Naive thymus-derived CD4-positive, alpha-beta T cell (primary cell): Measurements from ENCODE around the gene RTEL1. TPM values are rescaled to one million over a fixed set of nuclear protein-coding genes. Genes with fewer than 3 reads are reported as not detected.
"Not testable (repeated sequence)": the region's sequence is repeated elsewhere in the genome, so short reads cannot be mapped to it uniquely, and the experiment has no call there.

Source experiments
- ATAC-seq: fragments of 150-1000 bp; cut with Tn5 transposase; 2 replicates; pipeline ENCODE4 v1.10.0; 2021; ENCODE audit warnings: mild to moderate bottlenecking, moderate library complexity
- CTCF ChIA-PET: fragments of 350-600 bp; sonication (Branson Sonifier 250); formaldehyde crosslinking; loops from one replicate; lab custom pipeline; 2021; ENCODE audit warnings: antibody characterized with exemption; lab: Charles Lee
- POLR2A ChIA-PET: fragments of 350-600 bp; sonication (Branson Sonifier 250); formaldehyde crosslinking; loops from one replicate; lab custom pipeline; 2021; ENCODE audit warnings: antibody characterized with exemption, inconsistent platforms; lab: Charles Lee
- DNase-seq, 9 donors: peaks; one replicate each; pipeline versions ENCODE4 v3.0.0 to v3.0.0-alpha.2; 2020 to 2022; ENCODE audit warnings: mixed read lengths in 1 of 9
- H3K27ac ChIP-seq: one replicate; pipeline ENCODE4 v1.7.0; 2013; ENCODE audit warnings: mild to moderate bottlenecking, low read depth, low read length, moderate library complexity
- H3K27me3 ChIP-seq, 2 donors: one replicate each; pipeline ENCODE4 v1.7.0; 2013; ENCODE audit warnings: low read length in 2 of 2, mild to moderate bottlenecking in 2 of 2, moderate library complexity in 2 of 2; ENCODE audit not compliant: control insufficient read depth in 2 of 2, insufficient read depth in 2 of 2
- H3K36me3 ChIP-seq, 3 experiments: 1 replicate in 2 of 3; 2 replicates in 1 of 3; pipeline ENCODE4 v1.7.0; 2013; ENCODE audit warnings: low read length in 3 of 3, mild to moderate bottlenecking in 3 of 3, moderate library complexity in 1 of 3; ENCODE audit not compliant: insufficient read depth in 3 of 3, control insufficient read depth in 2 of 3
- H3K4me1 ChIP-seq, 2 donors: one replicate each; pipeline ENCODE4 v1.7.0; 2013; ENCODE audit warnings: low read length in 2 of 2, mild to moderate bottlenecking in 2 of 2, moderate library complexity in 1 of 2; ENCODE audit not compliant: control insufficient read depth in 2 of 2, insufficient read depth in 2 of 2
- H3K4me3 ChIP-seq: 2 replicates; pipeline ENCODE4 v1.7.0; 2013; ENCODE audit warnings: mild to moderate bottlenecking, low read length
- H3K9me3 ChIP-seq, 3 experiments: 1 replicate in 2 of 3; 2 replicates in 1 of 3; pipeline ENCODE4 v1.7.0; 2013; ENCODE audit warnings: low read length in 3 of 3; ENCODE audit not compliant: control insufficient read depth in 2 of 3
- H3K27ac Mint-ChIP-seq, 9 donors: one replicate each; pipeline ENCODE4 v1.8.0; 2020 to 2022; ENCODE audit warnings: mixed read lengths in 9 of 9, mild to moderate bottlenecking in 8 of 9, moderate library complexity in 5 of 9, inconsistent platforms in 2 of 9
- H3K27me3 Mint-ChIP-seq, 5 donors: one replicate each; pipeline ENCODE4 v1.8.0; 2021 to 2022; ENCODE audit warnings: mixed read lengths in 5 of 5, mild to moderate bottlenecking in 1 of 5
- H3K36me3 Mint-ChIP-seq, 5 donors: one replicate each; pipeline ENCODE4 v1.8.0; 2020 to 2022; ENCODE audit warnings: mixed read lengths in 5 of 5, mild to moderate bottlenecking in 3 of 5, inconsistent platforms in 1 of 5
- H3K4me1 Mint-ChIP-seq, 7 donors: one replicate each; pipeline ENCODE4 v1.8.0; 2020 to 2022; ENCODE audit warnings: mixed read lengths in 7 of 7, mild to moderate bottlenecking in 3 of 7, inconsistent platforms in 1 of 7
- H3K4me3 Mint-ChIP-seq, 10 donors: one replicate each; pipeline ENCODE4 v1.8.0; 2020 to 2022; ENCODE audit warnings: mild to moderate bottlenecking in 10 of 10, mixed read lengths in 10 of 10, moderate library complexity in 6 of 10, inconsistent platforms in 2 of 10
- H3K9me3 Mint-ChIP-seq, 11 donors: one replicate each; pipeline ENCODE4 v1.8.0; 2020 to 2022; ENCODE audit warnings: mixed read lengths in 11 of 11, mild to moderate bottlenecking in 4 of 11, inconsistent platforms in 1 of 11, moderate library complexity in 1 of 11
- intact Hi-C, 2 donors: fragments of 100-400 bp; cut with micrococcal nuclease; formaldehyde crosslinking; loops; one replicate each; pipeline ENCODE4 v1.15.1; 2023
- polyA plus RNA-seq, 2 donors: library from polyadenylated mRNA; unstranded; fragments of 300-500 nt; fragmentation: Illumina TruSeq; gene quantifications; one replicate each; pipeline ENCODE4 v1.2.3, GENCODE V29; 2021
- total RNA-seq, 6 experiments: library from RNA in 5 of 6; stranded (reverse) in 5 of 6; gene quantifications; 1 replicate in 5 of 6; 2 replicates in 1 of 6; pipeline ENCODE4 v1.2.3 and lab custom pipeline; 2021 to 2026

RTEL1 gene
- total and polyA plus RNA-seq, 7 experiments from 2014 or later: 1.9 to 47.2 (median 31.6) TPM

DNA sequence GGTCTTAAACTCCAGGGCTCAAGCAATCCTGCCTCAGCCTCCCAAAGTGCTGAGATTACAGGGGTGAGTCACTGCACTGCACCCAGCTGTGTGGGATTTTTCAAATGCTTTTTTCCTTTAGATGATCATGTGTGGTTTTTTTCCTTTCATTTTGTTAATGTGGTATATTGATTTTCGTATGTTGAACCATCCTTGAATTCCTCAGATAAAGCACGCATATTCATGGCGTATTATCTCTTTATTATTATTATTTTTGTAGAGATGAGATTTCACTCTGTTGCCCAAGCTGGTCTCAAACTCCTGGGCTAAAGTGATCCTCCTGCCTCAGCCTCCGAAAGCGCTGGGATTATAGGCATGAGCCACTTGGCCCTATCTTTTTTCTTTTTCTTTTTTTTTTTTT is 56.7 kb downstream of the RTEL1 start:
- no peak overlapping the region for H3K4me3 Mint-ChIP-seq
- peaks cover 0 to 22% (median 0%) of the 10 kb centered on the region in 3 experiments for H3K9me3 ChIP-seq
- peaks cover 29 to 59% (median 52%) of the 10 kb centered on the region in 7 donors for H3K4me1 Mint-ChIP-seq
- POLR2A ChIA-PET: interaction anchor here (1.7 kb wide), 1 partner anchor 24 kb away, joined by 4 read pairs; no protein-coding TSS in a partner anchor
- no peak overlapping the region for H3K27ac Mint-ChIP-seq
- intact Hi-C loops: no loop called here
- H3K27me3 Mint-ChIP-seq: no peaks in the 10 kb centered on the region
- peaks cover 24 to 80% (median 68%) of the 10 kb centered on the region in 5 donors for H3K36me3 Mint-ChIP-seq
- CTCF ChIA-PET: no interaction called here
- H3K4me1 ChIP-seq: peaks cover 7 to 8% of the 10 kb centered on the region in 2 donors
- peaks cover 5 to 69% (median 8%) of the 10 kb centered on the region in 3 experiments for H3K36me3 ChIP-seq
- H3K27ac ChIP-seq: no peak overlapping the region
- no peak for ATAC-seq
- no peaks in the 10 kb centered on the region for H3K27me3 ChIP-seq
- peaks cover 2 to 37% (median 17%) of the 10 kb centered on the region in 11 donors for H3K9me3 Mint-ChIP-seq
- no peak for DNase-seq
- H3K4me3 ChIP-seq: no peak overlapping the region

DNA sequence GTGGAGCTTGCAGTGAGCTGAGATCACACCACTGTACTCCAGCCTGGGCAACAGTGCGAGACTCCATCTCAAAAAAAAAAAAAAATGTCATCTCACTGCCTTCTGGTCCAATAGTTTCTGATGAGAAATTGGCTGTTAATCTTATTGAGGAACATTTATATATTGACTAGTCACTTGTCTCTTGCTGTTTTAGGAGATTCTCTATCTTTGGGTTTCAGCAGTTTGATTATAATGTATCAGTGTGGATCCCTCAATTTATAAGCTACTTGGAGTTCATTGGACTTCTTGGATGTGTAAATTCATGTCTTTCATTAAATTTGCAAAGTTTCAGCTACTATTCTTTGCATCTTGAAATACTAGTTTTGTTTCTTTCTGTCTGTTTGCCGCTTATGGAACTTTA is 60.9 kb downstream of the RTEL1 start:
- no peak overlapping the region for H3K27ac ChIP-seq
- Mint-ChIP-seq H3K4me3 (peak overlapping the region in 1 of 10 donors; percentile 56), H3K9me3 (peaks cover 2 to 41% (median 16%) of the 10 kb centered on the region in 11 donors), H3K36me3 (peaks cover 18 to 71% (median 54%) of the 10 kb centered on the region in 5 donors), H3K27me3 (no peaks in the 10 kb centered on the region), H3K27ac (peak overlapping the region in 3 of 9 donors; percentile 10 to 42 (median 22)), H3K4me1 (peaks cover 15 to 55% (median 43%) of the 10 kb centered on the region in 7 donors)
- H3K27me3 ChIP-seq: no peaks in the 10 kb centered on the region
- ATAC-seq (no peak), DNase-seq (no peak)
- intact Hi-C loops: no loop called here
- H3K9me3 ChIP-seq: peaks cover 0 to 22% (median 0%) of the 10 kb centered on the region in 3 experiments
- CTCF ChIA-PET: interaction anchor here (1.2 to 1.3 kb wide), 2 partner anchors 11 to 17 kb away, joined by 3 to 4 read pairs; partner anchors contain the start of genes ARFRP1, LIME1 and ZGPAT
- peaks cover 3 to 59% (median 5%) of the 10 kb centered on the region in 3 experiments for H3K36me3 ChIP-seq
- peaks cover 0 to 8% of the 10 kb centered on the region in 2 donors for H3K4me1 ChIP-seq
- POLR2A ChIA-PET: interaction anchor here (0.6 to 1.0 kb wide), 5 partner anchors 8 to 203 kb away, joined by 3 to 6 read pairs (median 3); partner anchors contain the start of genes ARFRP1 and ZGPAT
- no peak overlapping the region for H3K4me3 ChIP-seq

DNA sequence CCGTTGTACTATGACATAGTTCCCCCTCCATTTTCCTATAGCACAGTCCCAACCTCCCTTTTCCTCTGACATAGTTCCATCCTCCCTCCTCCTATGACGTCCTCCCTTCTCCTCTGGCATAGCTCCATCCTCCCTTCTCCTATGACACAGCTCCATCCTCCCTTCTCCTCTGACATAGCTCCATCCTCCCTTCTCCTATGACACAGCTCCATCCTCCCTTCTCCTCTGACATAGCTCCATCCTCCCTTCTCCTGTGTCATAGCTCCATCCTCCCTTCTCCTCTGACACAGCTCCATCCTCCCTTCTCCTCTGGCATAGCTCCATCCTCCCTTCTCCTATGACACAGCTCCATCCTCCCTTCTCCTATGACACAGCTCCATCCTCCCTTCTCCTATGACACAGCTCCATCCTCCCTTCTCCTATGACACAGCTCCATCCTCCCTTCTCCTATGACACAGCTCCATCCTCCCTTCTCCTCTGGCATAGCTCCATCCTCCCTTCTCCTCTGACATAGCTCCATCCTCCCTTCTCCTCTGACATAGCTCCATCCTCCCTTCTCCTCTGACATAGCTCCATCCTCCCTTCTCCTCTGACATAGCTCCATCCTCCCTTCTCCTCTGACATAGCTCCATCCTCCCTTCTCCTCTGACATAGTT is 65.0 kb downstream of the RTEL1 start:
- H3K4me3 ChIP-seq, intact Hi-C loops, H3K4me3 Mint-ChIP-seq, ATAC-seq, H3K27me3 Mint-ChIP-seq, DNase-seq, H3K27ac ChIP-seq, H3K27me3 ChIP-seq, H3K9me3 ChIP-seq: not testable (repeated sequence)
- Mint-ChIP-seq H3K27ac (peak overlapping the region in 3 of 9 donors; percentile 2 to 59 (median 45)), H3K36me3 (peaks cover 18 to 61% (median 39%) of the 10 kb centered on the region in 5 donors), H3K9me3 (peaks cover 4 to 34% (median 13%) of the 10 kb centered on the region in 11 donors), H3K4me1 (peaks cover 23 to 56% (median 38%) of the 10 kb centered on the region in 7 donors)
- ChIA-PET POLR2A (interaction anchor here (0.8 to 1.1 kb wide), 2 partner anchors 13 to 14 kb away, joined by 3 read pairs; no protein-coding TSS in a partner anchor), CTCF (interaction anchor here (1.3 to 1.5 kb wide), 2 partner anchors 13 to 17 kb away, joined by 3 read pairs; partner anchors contain the start of gene LIME1)
- Histone ChIP-seq H3K4me1 (peaks cover 16 to 17% of the 10 kb centered on the region in 2 donors), H3K36me3 (peaks cover 0 to 32% (median under 1%) of the 10 kb centered on the region in 3 experiments)

DNA sequence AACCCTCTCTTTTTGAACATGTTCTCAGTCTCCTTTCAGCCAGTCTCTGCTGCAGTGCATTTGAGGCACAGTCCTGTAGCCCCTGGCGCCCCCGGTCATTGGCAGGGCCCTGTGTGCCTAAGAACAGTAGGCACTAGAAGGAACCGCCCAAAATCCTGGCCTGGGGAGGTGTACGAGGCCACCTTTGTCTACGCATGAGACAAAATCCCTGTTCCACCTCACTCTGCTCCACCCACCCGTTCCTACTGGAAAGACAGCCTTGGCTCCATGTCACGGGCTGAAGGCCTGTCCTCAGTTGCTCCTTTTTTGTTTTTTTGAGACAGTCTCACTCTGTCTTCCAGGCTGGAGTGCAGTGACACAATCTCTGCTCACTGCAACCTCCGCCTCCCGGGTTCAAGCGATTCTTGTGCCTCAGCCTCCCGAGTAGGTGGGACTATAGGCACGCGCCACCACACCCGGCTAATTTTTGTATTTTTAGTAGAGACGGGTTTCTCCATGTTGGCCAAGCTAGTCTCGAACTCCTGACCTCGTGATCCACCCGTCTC is 72.1 kb downstream of the RTEL1 start:
- intact Hi-C loops: loop anchor here (1.0 to 10.0 kb wide), 5 partner anchors 9 to 935 kb away; partner anchors contain the start of genes ARFRP1 (in 2 of the 2), ABHD16B (in 1 of the 2), MRGBP (in 1 of the 2) and SLC2A4RG (in 1 of the 2)
- H3K27ac Mint-ChIP-seq, H3K27me3 Mint-ChIP-seq, H3K9me3 ChIP-seq, DNase-seq, ATAC-seq, H3K27me3 ChIP-seq: not testable (repeated sequence)
- Mint-ChIP-seq H3K36me3 (peaks cover 8 to 41% (median 21%) of the 10 kb centered on the region in 5 donors), H3K4me3 (peak overlapping the region in 1 of 10 donors; percentile 27), H3K4me1 (peaks cover 18 to 41% (median 32%) of the 10 kb centered on the region in 7 donors), H3K9me3 (peaks cover 0 to 16% (median 4%) of the 10 kb centered on the region in 11 donors)
- Histone ChIP-seq H3K27ac (peak overlapping the region; percentile 24), H3K4me3 (peak overlapping the region; percentile 36), H3K4me1 (peaks cover 43 to 56% of the 10 kb centered on the region in 2 donors), H3K36me3 (peaks cover 0 to 26% (median 0%) of the 10 kb centered on the region in 3 experiments)
- ChIA-PET CTCF (interaction anchor here (0.6 to 0.8 kb wide), 3 partner anchors 10 to 135 kb away, joined by 3 to 5 read pairs (median 3); no protein-coding TSS in a partner anchor), POLR2A (interaction anchor here (0.8 to 3.8 kb wide), 6 partner anchors 7 to 34 kb away, joined by 3 to 24 read pairs (median 4); partner anchors contain the start of genes ARFRP1, LIME1, SLC2A4RG and TNFRSF6B)

DNA sequence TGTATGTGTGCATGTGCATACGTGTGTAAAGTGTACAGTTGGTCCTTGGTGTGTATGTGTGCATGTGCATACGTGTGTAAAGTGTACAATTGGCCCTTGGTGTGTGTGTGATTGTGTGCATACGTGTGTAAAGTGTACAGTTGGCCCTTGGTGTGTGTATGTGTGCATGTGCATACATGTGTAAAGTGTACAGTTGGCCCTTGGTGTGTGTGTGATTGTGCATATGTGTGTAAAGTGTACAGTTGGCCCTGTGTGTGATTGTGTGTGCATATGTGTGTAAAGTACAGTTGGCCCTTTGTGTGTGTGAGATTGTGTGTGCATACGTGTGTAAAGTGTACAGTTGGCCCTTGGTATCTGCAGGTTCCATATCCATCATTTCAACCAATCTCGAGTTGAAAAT is 73.3 kb downstream of the RTEL1 start:
- Histone ChIP-seq H3K27me3 (no peaks in the 10 kb centered on the region), H3K4me3 (peak overlapping the region; percentile 49), H3K27ac (no peak overlapping the region), H3K9me3 (no peaks in the 10 kb centered on the region), H3K4me1 (peaks cover 53 to 67% of the 10 kb centered on the region in 2 donors), H3K36me3 (peaks cover 0 to 34% (median 0%) of the 10 kb centered on the region in 3 experiments)
- POLR2A ChIA-PET: interaction anchor here (0.6 to 1.0 kb wide), 2 partner anchors 24 to 176 kb away, joined by 4 read pairs; partner anchors contain the start of genes ARFRP1 and ZGPAT
- no peaks in the 10 kb centered on the region for H3K27me3 Mint-ChIP-seq
- peaks cover 26 to 49% (median 41%) of the 10 kb centered on the region in 7 donors for H3K4me1 Mint-ChIP-seq
- ATAC-seq (no peak), DNase-seq (no peak)
- H3K36me3 Mint-ChIP-seq: peaks cover 4 to 39% (median 18%) of the 10 kb centered on the region in 5 donors
- CTCF ChIA-PET: no interaction called here
- intact Hi-C loops: loop anchor here (2.0 to 10.0 kb wide), 3 partner anchors 25 to 937 kb away; partner anchors contain the start of genes ABHD16B (in 1 of the 2), ARFRP1 (in 1 of the 2), MRGBP (in 1 of the 2) and TPD52L2 (in 1 of the 2)
- H3K4me3 Mint-ChIP-seq: no peak overlapping the region
- no peak overlapping the region for H3K27ac Mint-ChIP-seq
- H3K9me3 Mint-ChIP-seq: peaks cover 0 to 5% (median 0%) of the 10 kb centered on the region in 11 donors
